Endothelial cell (in vitro differentiated cells): ENCODE measurements around the gene KCNH6. TPM values are rescaled to one million over a fixed set of nuclear protein-coding genes. Genes with fewer than 3 reads are reported as not detected.

Source experiments
- DNase-seq: peaks from one replicate; pipeline ENCODE4 v3.0.0; 2021; ENCODE audit warnings: low spot score
- H3K27ac Mint-ChIP-seq: one replicate; pipeline ENCODE4 v1.8.0; 2021; ENCODE audit warnings: mixed read lengths, inconsistent platforms; ENCODE audit not compliant: unreplicated experiment
- H3K27me3 Mint-ChIP-seq: one replicate; pipeline ENCODE4 v1.8.0; 2021; ENCODE audit warnings: mild to moderate bottlenecking, moderate library complexity, mixed read lengths, inconsistent platforms; ENCODE audit not compliant: unreplicated experiment
- H3K36me3 Mint-ChIP-seq: one replicate; pipeline ENCODE4 v1.8.0; 2021; ENCODE audit warnings: mild to moderate bottlenecking, low read depth, mixed read lengths, inconsistent platforms; ENCODE audit not compliant: unreplicated experiment
- H3K4me1 Mint-ChIP-seq: one replicate; pipeline ENCODE4 v1.8.0; 2021; ENCODE audit warnings: mild to moderate bottlenecking, mixed read lengths, inconsistent platforms; ENCODE audit not compliant: unreplicated experiment
- H3K4me3 Mint-ChIP-seq: one replicate; pipeline ENCODE4 v1.8.0; 2021; ENCODE audit warnings: mild to moderate bottlenecking, mixed read lengths, inconsistent platforms; ENCODE audit not compliant: unreplicated experiment
- H3K9me3 Mint-ChIP-seq: one replicate; pipeline ENCODE4 v1.8.0; 2021; ENCODE audit warnings: mixed read lengths, inconsistent platforms; ENCODE audit not compliant: unreplicated experiment
- CTCF ChIP-seq: fragments of 200-600 bp; sonication (generic); IDR thresholded peaks from one replicate; pipeline ENCODE4 v1.5.0; 2021; ENCODE audit warnings: antibody characterized with exemption; ENCODE audit not compliant: unreplicated experiment
- total RNA-seq: library from RNA; stranded (reverse); fragmentation: NEBNext Ultra II Directional; extraction: Animal tissue kit (Norgen Biotek cat#: 25700); gene quantifications from one replicate; pipeline ENCODE4 v1.2.1, GENCODE V29; 2021; ENCODE audit not compliant: unreplicated experiment

The KCNH6 gene
- total RNA-seq, 1 donor from 2014 or later, result 18.6 TPM

- no peak for DNase-seq
- Mint-ChIP-seq H3K4me1 (no peaks in the 10 kb centered on the region), H3K9me3 (no peaks in the 10 kb centered on the region), H3K36me3 (peaks cover 4% of the 10 kb centered on the region), H3K27ac (no peak overlapping the region), H3K4me3 (no peak overlapping the region), H3K27me3 (peaks cover 21% of the 10 kb centered on the region)
- no peak for TF ChIP-seq CTCF
Measured at GRCh38 chr17:63534078-63534570, 11.0 kb downstream of the KCNH6 start.

- Mint-ChIP-seq H3K9me3 (no peaks in the 10 kb centered on the region), H3K4me1 (peaks cover 3% of the 10 kb centered on the region), H3K27me3 (peaks cover 21% of the 10 kb centered on the region), H3K4me3 (no peak overlapping the region), H3K36me3 (peaks cover 11% of the 10 kb centered on the region), H3K27ac (peak overlapping the region; percentile 32)
- DNase-seq, result no peak
- no peak for TF ChIP-seq CTCF
Measured at GRCh38 chr17:63534816-63535455, 11.8 kb downstream of the KCNH6 start.

- no peak for TF ChIP-seq CTCF
- no peak for DNase-seq
- Mint-ChIP-seq H3K27ac (no peak overlapping the region), H3K9me3 (no peaks in the 10 kb centered on the region), H3K36me3 (peaks cover 11% of the 10 kb centered on the region), H3K4me3 (peak overlapping the region; percentile 5), H3K27me3 (peaks cover 20% of the 10 kb centered on the region), H3K4me1 (peaks cover 3% of the 10 kb centered on the region)
Measured at GRCh38 chr17:63535640-63536039, 12.5 kb downstream of the KCNH6 start.

GRCh38 chr17:63537001-63537400, 13.8 kb downstream of the KCNH6 start:
- Mint-ChIP-seq H3K27me3 (peaks cover 17% of the 10 kb centered on the region), H3K36me3 (peaks cover 11% of the 10 kb centered on the region), H3K4me3 (peak overlapping the region; percentile 47), H3K9me3 (no peaks in the 10 kb centered on the region), H3K4me1 (peaks cover 3% of the 10 kb centered on the region), H3K27ac (no peak overlapping the region)
- no peak for TF ChIP-seq CTCF
- DNase-seq, result no peak

- Mint-ChIP-seq H3K27ac (peak overlapping the region; percentile 24), H3K9me3 (no peaks in the 10 kb centered on the region), H3K27me3 (peaks cover 18% of the 10 kb centered on the region), H3K36me3 (peaks cover 14% of the 10 kb centered on the region), H3K4me3 (no peak overlapping the region), H3K4me1 (peaks cover 3% of the 10 kb centered on the region)
- no peak for DNase-seq
- no peak for TF ChIP-seq CTCF
Measured at GRCh38 chr17:63537991-63538692, 15.0 kb downstream of the KCNH6 start.
